ENCODE results near the gene CCM2L. TPM values are rescaled to one million over a fixed set of nuclear protein-coding genes. Genes with fewer than 3 reads are reported as not detected.

Gene CCM2L
- total RNA-seq, 1 donor from 2014 or later, result not detected

- H3K27me3 Mint-ChIP-seq (ENCODE audit: unreplicated experiment), result peaks cover 23% of the 10 kb centered on the region
Measured at GRCh38 chr20:32006053-32006452, 4.2 kb upstream of the CCM2L start.

DNA sequence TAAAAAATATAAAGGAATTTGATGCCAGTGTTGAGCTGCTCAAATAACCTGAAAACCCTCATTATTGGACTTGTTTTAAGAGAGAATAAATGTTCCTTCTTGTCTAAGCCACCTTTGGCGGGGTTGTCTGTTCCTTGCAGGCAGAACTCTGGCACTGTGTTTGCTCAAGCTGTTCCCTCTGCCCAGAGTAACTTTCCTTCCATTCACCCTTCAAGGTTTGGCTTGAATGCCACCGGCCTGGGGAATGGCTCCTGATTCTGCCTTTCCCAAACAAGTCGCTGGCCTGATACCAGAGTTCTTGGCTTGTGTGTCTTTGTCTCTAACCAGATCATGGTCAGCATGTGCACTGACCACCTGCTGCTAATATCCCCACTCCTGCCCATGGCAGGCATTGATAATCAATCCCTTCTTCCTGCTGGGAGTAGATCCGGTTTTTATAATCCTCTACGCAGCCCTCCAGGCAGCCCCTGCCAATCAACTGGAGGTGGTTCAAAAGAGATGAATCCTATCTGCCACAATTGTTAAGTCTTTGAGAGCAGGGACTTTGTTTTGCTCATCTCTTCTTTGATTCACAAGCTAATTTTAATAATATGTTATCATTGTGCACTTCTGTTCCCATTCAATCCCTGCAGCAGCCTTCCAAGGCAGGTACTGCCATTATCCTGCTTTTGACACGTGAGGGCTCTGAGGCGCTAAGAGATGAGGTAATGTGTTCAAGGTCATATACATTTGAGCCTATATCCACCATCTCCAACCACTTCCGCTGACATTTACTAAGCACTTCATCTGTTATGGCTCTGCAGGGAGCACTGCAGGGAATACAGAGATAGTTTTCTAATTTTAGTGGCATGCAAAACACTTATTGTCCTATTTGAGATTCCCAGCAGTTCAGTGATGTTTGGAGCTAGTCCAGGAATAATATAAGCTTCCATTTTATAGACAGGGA, 3.1 kb upstream of the CCM2L start:
- Mint-ChIP-seq H3K27ac (ENCODE audit: unreplicated experiment) (no peak overlapping the region), H3K36me3 (ENCODE audit: unreplicated experiment) (no peaks in the 10 kb centered on the region), H3K4me3 (ENCODE audit: unreplicated experiment) (no peak overlapping the region), H3K4me1 (ENCODE audit: unreplicated experiment) (peaks cover 10% of the 10 kb centered on the region), H3K9me3 (ENCODE audit: unreplicated experiment) (no peaks in the 10 kb centered on the region), H3K27me3 (ENCODE audit: unreplicated experiment) (peaks cover 24% of the 10 kb centered on the region)
- TF ChIP-seq, protein P1, sequence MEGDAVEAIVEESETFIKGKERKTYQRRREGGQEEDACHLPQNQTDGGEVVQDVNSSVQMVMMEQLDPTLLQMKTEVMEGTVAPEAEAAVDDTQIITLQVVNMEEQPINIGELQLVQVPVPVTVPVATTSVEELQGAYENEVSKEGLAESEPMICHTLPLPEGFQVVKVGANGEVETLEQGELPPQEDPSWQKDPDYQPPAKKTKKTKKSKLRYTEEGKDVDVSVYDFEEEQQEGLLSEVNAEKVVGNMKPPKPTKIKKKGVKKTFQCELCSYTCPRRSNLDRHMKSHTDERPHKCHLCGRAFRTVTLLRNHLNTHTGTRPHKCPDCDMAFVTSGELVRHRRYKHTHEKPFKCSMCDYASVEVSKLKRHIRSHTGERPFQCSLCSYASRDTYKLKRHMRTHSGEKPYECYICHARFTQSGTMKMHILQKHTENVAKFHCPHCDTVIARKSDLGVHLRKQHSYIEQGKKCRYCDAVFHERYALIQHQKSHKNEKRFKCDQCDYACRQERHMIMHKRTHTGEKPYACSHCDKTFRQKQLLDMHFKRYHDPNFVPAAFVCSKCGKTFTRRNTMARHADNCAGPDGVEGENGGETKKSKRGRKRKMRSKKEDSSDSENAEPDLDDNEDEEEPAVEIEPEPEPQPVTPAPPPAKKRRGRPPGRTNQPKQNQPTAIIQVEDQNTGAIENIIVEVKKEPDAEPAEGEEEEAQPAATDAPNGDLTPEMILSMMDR (IDR thresholded peaks at IDR 0.05), result no peak
- no peak for DNase-seq (ENCODE audit: extremely low spot score, unreplicated experiment)

More at GRCh38 chr20:32006053-32006452, 4.2 kb upstream of the CCM2L start:
- Mint-ChIP-seq H3K27ac (ENCODE audit: unreplicated experiment) (no peak overlapping the region), H3K36me3 (ENCODE audit: unreplicated experiment) (no peaks in the 10 kb centered on the region), H3K9me3 (ENCODE audit: unreplicated experiment) (no peaks in the 10 kb centered on the region), H3K4me1 (ENCODE audit: unreplicated experiment) (peaks cover 10% of the 10 kb centered on the region), H3K4me3 (ENCODE audit: unreplicated experiment) (no peak overlapping the region)
- no peak for DNase-seq (ENCODE audit: extremely low spot score, unreplicated experiment)
- TF ChIP-seq, protein P1 (IDR thresholded peaks at IDR 0.05), result no peak

DNA sequence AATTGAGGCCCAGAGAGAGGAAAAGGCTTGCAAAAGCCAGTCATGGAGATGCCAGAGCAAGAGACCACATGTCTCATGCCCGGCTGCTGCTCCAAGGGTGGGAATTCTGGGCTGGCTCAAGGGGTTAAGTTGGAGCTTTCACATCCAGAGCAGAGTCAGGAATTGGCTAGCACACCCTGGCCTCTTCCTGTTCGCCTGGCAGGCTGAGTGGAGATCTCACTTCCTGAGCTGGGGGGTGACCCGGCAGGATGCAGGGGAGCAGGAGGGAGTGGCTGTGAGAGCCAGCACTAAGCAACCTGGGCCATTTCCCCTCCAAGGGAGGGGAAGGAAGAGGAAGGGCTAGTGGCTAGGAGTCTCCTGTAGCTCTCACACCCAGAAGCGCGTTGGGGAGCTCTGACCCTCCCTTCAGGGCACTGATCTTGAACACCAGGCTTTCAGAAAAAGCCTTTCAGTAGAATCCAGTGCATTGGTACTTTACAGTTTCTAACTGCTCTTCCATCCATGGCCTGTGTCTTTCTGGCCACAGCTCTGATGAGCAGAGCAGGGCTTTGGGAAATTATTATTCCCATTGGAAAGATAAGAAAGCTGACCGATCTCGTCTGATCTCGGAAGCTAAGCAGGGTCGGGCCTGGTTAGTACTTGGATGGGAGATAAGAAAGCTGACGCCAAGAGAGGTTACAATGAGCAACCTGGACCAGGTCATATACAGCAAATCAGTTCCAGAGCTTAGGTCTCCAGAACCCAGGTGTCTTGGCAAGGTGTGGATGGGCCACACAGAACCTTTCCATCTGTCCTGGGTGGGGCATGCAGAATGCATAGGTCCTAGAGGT, 2.2 kb upstream of the CCM2L start:
- Mint-ChIP-seq H3K4me1 (ENCODE audit: unreplicated experiment) (peaks cover 10% of the 10 kb centered on the region), H3K4me3 (ENCODE audit: unreplicated experiment) (no peak overlapping the region), H3K9me3 (ENCODE audit: unreplicated experiment) (no peaks in the 10 kb centered on the region), H3K27me3 (ENCODE audit: unreplicated experiment) (peaks cover 27% of the 10 kb centered on the region), H3K36me3 (ENCODE audit: unreplicated experiment) (no peaks in the 10 kb centered on the region), H3K27ac (ENCODE audit: unreplicated experiment) (no peak overlapping the region)
- no peak for DNase-seq (ENCODE audit: extremely low spot score, unreplicated experiment)
- TF ChIP-seq, protein P1 (IDR thresholded peaks at IDR 0.05), result no peak

GRCh38 chr20:32009564-32009963, 674 bp upstream of the CCM2L start:
- Mint-ChIP-seq H3K36me3 (ENCODE audit: unreplicated experiment) (no peaks in the 10 kb centered on the region), H3K4me3 (ENCODE audit: unreplicated experiment) (no peak overlapping the region), H3K9me3 (ENCODE audit: unreplicated experiment) (no peaks in the 10 kb centered on the region)

More at GRCh38 chr20:32009564-32009963, 674 bp upstream of the CCM2L start:
- Mint-ChIP-seq H3K27me3 (ENCODE audit: unreplicated experiment) (peaks cover 31% of the 10 kb centered on the region), H3K4me1 (ENCODE audit: unreplicated experiment) (peaks cover 10% of the 10 kb centered on the region), H3K27ac (ENCODE audit: unreplicated experiment) (no peak overlapping the region)
- TF ChIP-seq, protein P1 (IDR thresholded peaks at IDR 0.05), result no peak
- DNase-seq (ENCODE audit: extremely low spot score, unreplicated experiment), result no peak
